NCI-H748 (cell line): ENCODE data around the gene MTAP.
A peak's percentile ranks its signal among the peaks of the same experiment; 100 is the strongest.

ENCODE experiments used
- DNase-seq: peaks from one replicate; lab custom pipeline; 2025; ENCODE audit not compliant: unreplicated experiment; lab: John Stamatoyannopoulos, UW

MTAP gene

DNA sequence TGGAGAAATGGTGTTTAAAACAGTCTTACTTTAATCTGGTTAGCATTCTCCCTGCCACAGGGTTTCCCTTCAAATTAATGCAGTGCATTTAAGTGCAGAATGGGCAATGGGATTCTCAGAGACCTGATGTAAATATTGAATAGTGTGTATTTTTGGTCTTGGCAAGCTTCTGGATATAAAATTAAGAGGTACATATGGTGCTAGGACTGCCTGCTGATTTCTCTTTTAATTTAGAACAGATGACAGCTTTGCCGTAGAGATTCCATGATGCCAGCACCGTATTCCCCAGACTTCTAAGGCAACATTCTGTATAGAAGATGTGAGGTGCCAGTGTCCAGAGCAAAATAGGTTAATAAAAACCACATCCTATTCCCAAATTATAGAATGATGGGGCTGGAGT lies 1.9 kb downstream of the MTAP start:
- DNase-seq = no peak

DNA sequence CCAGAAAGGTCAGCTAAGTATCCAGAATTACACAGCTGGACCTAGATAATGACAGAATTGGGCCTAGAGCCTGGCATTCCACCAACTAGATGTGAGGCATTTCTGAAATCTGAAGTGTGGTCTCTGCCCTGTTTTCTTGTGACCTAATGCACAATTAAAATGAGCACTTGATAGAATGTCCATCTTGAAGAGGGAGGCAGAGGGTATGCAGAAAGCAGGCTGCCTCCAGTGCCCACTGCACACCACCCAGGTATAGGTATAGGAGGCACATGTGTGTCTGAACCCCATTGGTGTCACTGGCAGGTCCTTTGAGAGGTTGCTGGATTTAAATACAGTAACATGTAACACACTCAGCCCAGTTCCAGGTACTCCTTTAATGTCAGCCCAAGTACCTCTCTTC lies 2.4 kb downstream of the MTAP start:
- DNase-seq = no peak

DNA sequence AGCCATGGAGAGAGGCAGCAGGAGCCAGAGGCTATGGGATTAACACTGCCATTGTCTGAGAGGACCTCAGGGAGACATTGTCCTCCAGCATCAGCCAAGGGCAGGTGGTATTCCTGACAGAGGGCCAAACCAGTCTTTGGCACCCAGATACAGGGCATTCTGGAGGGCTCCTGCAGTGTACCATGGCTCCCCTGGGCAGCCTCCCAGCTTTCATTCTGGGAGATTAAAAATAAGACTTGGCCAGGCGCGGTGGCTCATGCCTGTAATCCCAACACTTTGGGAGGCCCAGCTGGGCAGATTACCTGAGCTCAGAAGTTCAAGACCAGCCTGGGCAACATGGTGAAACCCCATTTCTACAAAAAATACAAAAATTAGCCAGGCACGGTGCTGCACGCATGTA lies 4.2 kb downstream of the MTAP start:
- DNase-seq = no peak

DNA sequence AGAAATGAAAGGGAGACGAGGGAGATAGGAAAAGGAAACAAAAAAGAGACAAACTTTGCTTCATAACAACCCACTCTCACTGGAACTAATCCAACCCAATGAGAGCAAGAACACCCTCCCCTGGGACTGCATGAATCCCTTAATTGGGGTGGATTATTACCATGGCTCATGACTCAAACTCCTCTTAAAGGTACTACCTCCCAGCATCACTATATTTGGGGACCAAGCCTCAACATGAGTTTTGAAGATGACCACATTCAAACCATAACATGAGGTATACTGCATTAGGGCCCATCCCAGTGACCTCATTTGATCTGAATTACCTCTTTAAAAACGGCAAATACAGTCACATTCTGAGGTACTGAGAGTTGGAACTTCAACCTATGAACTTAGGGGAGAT lies 8.0 kb downstream of the MTAP start:
- no peak for DNase-seq

DNA sequence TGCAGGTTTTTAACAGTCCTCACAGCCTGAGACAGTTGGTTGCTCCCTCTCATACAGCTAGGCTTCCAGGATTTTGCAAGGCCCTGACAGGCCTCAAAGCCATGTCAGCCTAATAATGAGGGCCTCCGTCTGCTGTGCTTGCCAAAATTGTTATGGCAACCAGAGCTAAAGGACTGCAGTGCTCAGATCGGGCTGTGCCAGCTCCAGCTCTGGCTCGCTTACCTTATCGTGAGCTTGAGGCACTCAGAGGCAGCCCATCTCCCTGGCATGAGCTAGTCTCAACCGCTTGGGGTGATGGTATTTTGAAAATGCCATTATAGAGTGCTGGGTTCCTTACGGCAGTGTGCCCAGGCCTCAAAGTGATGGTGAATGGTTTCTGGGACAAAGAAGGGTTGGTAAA lies 8.4 kb downstream of the MTAP start:
- DNase-seq = no peak

DNA sequence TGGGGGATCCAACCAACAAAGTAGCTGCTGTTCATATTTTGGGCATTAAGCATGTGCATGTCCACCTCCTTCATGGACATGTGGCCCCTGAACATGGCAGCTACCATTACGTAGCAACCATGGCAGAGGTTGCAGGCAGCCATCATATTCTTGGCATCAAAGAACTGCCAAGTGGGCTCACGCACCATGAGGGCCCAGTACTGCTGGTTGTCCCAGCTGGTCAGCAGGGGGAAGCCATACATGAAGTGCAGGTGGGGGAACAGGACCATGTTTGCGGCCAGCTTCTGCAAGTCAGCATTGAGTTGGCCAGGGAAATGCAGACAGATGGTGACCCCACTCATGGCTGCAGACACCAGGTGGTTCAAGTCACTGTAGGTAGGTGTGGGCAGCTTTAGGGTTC lies 9.5 kb downstream of the MTAP start:
- DNase-seq = no peak

DNA sequence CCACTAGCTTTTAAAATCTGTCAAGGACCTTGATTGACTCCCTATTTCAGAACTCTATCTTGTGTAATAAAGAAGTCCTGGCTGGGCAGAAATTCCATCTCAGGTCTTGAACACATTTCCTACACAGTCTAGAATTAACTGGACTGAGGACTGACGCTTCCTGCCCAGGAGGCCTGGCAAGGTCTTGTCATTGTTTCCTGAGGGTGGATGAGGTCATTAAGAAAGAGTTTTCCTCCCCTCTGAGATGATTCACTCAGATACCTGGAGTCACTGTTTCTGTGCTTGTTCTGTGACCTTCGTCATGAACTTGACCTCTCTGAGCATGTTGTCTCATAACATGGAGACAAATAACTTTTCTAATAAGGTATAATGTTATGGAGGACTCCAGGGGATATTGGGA lies 10.0 kb downstream of the MTAP start:
- DNase-seq = no peak

DNA sequence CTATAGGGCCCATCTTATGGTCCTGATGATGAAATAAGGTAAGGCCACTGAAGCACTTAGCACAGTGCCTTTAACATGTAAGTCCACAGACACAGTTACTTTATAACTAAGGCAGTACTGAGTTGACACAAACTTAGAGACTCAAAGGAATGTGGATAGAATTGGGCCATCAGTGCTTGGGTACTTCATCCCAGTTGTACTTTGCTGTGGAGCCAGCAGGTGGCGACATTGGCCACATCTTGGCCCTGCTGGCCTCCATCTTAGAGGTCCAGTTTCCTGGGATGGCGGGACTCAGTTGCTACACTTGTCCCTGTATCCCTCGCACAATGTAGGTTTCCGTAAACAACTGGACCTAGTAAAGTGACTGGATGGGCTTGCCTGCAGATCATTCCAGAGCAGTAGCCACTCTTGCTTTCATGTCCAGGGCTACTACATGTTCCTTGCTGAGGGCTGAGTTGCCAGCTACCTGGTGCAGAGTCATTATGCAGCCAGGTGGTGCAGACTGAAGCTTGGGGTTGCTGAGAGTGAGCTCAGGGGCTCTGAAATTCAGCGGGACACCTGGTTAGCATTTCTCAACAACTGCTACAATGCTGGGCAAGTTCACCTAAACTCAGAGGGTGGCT lies 10.6 kb downstream of the MTAP start:
- peak; percentile 77 for DNase-seq

DNA sequence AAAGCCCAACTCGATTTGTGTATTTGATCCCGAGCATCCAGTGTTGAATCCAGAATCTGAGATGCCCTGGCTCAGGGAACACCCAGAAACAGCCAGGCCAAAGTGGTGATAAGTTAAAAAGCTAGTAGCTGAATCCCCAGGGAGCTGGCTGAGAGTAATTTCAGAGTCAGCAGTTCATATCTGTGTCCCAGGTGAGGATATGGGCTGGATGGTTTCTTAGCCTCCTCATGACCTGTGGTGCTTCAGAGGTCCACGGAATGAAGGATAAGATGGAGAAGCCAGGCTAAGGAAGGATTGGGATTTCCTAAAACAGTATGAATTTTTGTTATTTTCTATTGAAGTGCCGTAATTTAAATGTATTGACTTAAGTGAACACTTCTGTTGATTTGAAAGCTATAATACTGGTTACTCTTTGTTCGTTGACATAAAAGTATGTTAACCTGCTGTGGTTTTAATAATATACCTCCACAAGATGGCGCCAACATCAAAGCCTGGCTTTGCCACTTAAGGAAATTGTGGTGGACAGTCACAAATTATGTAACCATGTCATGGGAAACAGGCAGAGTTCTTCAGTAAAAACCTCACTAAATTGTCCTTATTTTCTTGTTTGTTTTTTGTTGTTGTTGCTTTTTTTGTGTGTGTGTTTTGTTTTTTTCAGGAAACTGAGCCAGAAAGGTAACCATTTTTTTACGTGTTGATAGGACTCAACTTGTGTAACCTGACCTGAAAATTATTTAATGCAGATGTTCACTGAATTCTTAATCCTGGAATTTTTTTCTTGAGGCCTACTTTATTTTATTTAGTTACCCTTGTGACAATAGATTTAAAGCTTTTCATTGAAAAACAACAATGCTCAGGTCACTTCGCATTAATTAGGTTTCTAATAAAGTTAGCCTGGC lies 11.4 kb downstream of the MTAP start:
- peak; percentile 81 for DNase-seq

DNA sequence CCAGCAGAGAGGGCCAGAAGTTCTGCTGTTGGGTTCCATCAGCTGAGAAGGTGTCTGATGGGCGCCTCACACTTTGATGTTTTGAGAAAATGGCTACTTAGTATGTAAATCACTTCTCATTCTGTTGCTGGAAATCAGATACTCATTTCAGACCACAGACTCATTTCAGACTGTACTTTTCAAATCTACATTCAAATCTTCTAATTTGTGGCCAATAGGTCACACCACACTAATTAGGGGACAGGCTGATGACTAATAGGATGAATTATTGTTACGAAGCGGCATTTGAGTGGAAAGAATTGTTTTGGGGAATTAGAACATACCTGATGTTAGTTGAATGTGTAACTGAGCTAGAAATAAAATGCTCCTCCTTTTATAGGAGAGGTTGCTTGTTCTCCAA lies 13.2 kb downstream of the MTAP start:
- no peak for DNase-seq

DNA sequence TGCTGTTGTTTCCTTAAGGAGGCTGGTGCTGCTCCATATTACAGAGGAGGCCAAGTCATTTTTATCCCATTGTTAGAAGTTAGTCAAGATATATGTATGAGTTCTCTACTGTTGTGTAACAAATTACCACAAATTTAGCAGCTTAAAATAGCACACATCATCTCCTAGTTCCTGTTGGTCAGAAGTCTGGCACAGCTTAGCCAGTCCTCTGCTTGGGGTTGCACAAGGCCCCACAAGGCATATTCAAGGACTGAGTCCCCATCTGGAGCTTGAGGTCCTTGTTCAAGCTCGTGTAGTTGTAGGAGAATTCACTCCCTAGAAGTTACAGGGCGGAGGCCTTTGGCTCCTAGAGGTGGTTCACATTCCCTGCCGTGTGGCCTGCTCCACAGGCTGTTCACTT lies 14.7 kb downstream of the MTAP start:
- DNase-seq = no peak

DNA sequence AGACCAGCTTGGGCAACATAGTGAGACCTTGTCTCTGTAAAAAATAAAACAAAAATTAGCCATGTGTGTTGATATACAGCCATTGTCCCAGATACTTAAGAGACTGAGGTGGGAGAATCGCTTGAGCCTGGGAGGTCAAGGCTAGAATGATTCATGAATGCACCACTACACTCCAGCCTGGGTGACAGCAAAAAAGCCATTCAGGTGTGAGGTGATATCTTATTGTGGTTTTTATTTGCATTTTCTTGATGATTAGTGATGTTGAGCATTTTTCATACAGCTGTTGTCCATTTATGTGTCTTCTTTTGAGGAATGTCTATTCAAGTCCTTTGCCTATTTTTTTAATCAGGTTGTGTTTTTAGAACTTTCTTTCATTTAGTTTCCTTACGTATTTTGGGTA lies 23.2 kb downstream of the MTAP start:
- DNase-seq = no peak

DNA sequence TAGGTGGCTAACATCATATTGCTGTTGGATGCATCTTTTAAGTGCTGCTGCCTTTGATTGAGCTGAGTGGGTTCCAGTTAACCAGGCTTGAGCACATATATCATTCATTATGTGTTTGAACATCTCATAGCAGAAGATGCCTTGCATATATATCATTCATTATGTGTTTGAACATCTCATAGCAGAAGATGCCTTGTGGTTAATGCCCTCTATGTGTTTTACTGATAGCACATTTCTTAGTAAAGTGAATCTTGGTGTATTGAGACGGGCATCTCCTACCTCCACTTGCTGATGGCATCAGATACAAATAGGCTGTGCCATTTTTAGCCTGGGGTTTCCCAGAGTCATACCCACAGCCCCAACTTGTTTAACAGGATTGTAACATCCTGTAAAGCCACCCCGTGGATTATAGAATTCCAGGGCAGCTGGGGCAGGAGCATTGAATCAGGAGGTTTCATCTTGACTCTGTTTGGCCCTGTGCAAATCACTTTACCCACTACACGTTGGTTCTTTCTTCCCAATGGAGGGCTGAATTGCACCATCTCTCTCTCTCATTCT lies 26.5 kb downstream of the MTAP start:
- DNase-seq = no peak

DNA sequence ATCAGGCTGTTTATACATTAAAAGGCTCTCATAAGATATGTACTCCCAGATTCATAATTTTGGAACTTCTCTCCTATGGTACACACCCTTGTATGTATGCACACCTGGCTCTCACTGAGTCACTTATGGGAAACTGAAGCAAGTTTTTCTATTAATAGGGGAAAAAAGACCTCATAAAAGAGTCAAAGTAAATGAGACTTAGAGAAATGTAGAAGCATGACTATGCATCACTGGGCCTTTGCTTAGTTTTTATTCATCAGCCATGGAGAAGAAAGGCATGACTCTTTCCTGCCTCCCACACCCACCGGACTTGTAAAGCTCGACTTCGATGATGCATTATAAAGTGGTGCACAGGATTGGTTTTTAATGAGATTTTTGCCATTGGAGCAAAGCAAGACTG lies 28.2 kb downstream of the MTAP start:
- no peak for DNase-seq

DNA sequence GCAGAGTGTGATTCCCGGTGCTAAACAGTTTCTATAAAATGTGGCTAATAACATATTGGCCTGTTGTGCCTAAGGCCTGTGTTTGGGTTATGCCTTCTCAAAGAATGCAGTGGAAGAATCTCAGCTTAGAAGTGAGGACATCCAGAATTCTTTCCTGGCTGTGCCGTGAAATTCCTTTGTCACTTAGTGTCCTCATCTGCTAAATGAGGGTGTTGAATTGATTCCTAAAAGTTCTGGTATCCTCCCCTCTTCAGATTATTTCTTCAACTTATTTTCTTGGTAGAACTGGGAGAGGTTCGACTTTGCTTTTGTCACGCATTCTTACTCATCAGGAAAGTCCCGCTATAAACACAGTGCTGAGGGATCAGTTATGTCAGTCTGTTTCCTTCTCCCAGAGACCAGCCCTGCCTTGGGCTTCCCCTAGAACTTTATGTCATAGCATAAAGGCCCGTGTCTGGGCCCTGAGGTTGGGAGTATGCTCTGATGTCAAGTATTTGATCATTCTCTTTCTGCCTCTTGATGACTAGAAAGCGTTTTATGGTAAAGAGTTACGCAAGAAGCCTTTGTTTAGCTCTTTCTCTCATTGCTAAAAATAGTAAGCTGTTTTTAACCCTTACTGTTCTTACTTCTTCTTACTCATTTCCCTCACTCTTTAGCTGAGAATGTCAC lies 29.5 kb downstream of the MTAP start:
- no peak for DNase-seq

DNA sequence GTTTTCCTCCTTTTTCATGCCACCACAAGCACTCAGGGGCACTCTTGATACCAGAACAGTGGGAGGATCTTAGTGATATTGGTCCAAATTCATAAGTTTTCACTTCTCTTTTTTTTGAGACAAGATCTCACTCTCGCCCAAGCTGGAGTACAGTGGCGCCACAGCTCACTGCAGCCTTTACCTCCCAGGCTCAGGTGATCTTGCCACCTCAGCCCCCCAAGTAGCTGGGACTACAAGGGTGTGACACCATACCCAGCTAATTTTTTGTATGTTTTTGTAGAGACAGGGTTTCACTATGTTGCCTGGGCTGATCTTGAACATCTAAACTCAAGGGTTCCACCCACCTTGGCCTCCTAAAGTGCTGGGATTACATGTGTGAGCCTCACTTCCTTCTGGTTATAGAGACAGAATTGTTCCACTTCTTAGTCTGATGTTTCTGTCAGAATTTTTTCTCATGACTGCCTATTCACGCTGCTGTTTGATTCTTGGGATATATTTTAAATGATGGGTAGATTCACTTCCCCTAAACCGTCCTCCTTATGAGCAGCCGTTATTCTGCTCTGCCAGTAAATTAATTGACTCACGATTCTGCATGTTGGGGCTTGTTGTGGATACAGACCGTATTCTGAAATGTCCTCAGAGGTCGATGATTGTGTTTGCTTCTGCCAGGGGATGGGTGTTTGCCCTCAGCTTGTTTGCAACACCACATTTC lies 30.8 kb downstream of the MTAP start:
- peak; percentile 64 for DNase-seq

DNA sequence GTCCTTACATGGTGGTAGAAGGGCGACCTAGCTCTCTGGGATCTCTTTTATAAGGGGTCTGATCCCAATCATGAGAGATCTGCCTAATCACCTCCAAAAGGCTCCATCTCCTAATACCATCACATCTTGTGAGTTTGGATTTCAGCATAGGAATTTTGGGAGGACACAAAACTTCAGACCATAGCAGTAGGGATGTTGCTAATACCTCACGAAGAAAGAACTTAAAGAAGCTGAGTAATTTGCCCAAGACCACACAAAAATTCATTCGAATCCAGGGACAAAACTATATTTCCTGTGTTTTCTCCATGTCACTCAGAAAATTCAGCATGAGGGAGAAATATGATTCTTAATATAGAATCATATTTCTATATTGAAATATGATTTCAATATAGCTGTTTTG lies 32.7 kb downstream of the MTAP start:
- DNase-seq = no peak

DNA sequence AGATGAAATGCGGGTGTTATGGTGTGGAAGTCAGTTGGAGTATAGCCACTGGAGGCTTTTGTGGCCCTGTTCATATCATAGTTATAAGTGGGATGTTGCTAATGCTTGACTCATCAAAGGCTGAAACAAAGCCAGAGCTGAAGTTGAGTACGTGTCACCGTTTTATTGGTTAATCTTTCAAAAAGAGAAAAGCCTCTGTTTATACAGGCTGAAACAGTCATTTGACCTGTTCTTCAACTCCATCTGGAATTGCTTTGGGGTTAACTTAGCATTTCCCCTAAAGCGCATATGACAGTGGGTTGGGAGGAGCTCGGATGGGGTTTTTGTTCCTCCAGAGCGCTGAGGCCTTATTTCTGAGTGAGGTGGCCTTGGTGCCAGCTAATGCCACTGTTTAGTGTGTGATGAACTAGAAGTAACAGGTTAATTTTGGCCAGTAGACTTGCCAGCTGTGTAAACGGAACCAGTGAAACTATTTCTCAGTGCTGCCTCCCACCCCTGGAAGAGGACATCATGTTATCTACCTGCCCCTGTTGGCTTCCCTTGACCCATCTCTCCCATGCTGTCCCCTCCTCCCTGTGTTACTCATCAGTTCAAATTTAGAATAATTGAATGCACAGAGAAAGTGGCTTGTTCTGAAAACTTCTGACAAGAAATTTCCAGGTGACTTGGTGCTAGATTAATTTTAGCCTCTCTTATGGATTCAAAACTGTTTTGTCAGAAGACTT lies 34.2 kb downstream of the MTAP start:
- peak; percentile 21 for DNase-seq

DNA sequence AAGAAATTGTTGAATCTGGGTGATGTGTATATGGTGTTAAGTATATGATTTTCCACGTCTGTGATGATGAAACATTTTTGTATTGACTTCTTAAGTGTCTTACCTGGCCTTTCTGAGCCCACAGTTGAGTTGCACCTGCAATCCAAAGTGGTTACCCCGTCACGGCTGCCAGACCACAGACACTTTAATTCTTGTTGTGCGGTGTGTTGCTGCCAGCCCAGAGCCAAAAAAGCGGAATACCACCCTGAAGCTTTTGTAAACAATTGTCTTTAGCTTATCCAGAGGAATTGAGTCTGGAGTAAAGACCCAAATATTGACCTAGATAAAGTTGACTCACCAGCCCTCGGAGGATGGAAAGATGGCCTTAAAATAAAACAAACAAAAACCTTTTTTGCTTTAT lies 35.1 kb downstream of the MTAP start:
- no peak for DNase-seq

DNA sequence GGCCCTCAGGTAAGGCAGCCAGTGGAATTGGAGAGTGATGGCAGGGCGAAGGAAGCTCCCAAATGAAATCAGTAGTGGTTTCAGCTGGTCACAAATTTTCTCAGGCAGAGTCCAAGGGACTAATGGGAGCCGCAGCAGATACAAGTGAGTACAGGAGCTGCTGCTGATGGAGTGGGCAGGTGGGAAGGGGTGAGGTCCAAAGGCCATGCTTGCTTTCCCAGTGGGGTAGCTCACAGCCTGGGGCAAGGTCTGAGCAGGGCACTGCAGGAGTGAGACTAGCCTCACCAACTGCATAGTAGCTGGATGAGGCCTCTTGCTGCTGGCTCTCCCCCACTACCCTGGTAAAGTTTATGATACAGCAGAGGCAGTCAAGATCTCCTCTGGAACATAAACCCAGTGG lies 38.2 kb downstream of the MTAP start:
- DNase-seq = no peak

DNA sequence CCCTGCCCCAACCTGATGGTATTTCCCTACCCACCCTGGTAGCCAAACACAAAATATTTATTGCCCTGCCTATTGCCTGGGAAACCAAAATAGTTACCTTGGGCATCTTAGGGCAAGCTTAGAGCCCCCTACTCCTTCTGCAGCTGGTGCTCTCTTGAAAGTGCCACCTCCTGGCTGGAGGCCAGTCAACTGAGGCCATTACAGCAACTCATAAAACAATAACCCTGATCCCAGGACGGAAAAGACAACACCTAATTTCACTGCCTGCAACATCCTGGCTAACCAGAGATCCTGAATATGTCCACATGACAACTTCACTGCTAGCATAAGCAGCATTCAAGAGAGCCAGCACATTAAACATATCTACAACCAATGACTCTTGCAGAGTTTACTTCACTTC lies 38.7 kb downstream of the MTAP start:
- DNase-seq = no peak
